CD4-positive, alpha-beta memory T cell (primary cell): ENCODE data around the gene TRMT11. TPM values are rescaled to one million over a fixed set of nuclear protein-coding genes. Genes with fewer than 3 reads are reported as not detected.

Experiments used
- CTCF ChIA-PET: fragments of 350-600 bp; sonication (Branson Sonifier 250); formaldehyde crosslinking; loops from one replicate; lab custom pipeline; 2021; ENCODE audit warnings: inconsistent platforms; ENCODE audit not compliant: partially characterized antibody; lab: Charles Lee
- POLR2A ChIA-PET: fragments of 350-600 bp; sonication (Branson Sonifier 250); formaldehyde crosslinking; loops from one replicate; lab custom pipeline; 2021; ENCODE audit not compliant: partially characterized antibody; lab: Charles Lee
- DNase-seq, 5 donors: peaks; one replicate each; pipeline versions ENCODE4 v3.0.0 to v3.0.0-alpha.2; 2020 to 2022; ENCODE audit warnings: mixed read lengths in 1 of 5
- H3K27ac ChIP-seq: one replicate; pipeline ENCODE4 v1.7.0; 2013; ENCODE audit warnings: low read depth, low read length
- H3K27me3 ChIP-seq: 2 replicates; pipeline ENCODE4 v1.7.0; 2013; ENCODE audit warnings: mild to moderate bottlenecking, low read length, moderate library complexity; ENCODE audit not compliant: insufficient read depth
- H3K36me3 ChIP-seq: 2 replicates; pipeline ENCODE4 v1.7.0; 2013; ENCODE audit warnings: mild to moderate bottlenecking, low read length, moderate library complexity; ENCODE audit not compliant: insufficient read depth
- H3K4me1 ChIP-seq: 2 replicates; pipeline ENCODE4 v1.7.0; 2013; ENCODE audit warnings: mild to moderate bottlenecking, low read length, moderate library complexity; ENCODE audit not compliant: insufficient read depth
- H3K4me3 ChIP-seq, 2 donors: one replicate each; pipeline ENCODE4 v1.7.0; 2013; ENCODE audit warnings: low read length in 2 of 2, mild to moderate bottlenecking in 1 of 2
- H3K9me3 ChIP-seq, 2 donors: one replicate each; pipeline ENCODE4 v1.7.0; 2013; ENCODE audit warnings: low read length in 2 of 2, control low read depth in 1 of 2; ENCODE audit not compliant: control insufficient read depth in 1 of 2
- H3K27ac Mint-ChIP-seq, 7 donors: one replicate each; pipeline ENCODE4 v1.8.0; 2020 to 2021; ENCODE audit warnings: mixed read lengths in 7 of 7, mild to moderate bottlenecking in 6 of 7, inconsistent platforms in 3 of 7, moderate library complexity in 3 of 7
- H3K27me3 Mint-ChIP-seq, 2 donors: one replicate each; pipeline ENCODE4 v1.8.0; 2020 to 2021; ENCODE audit warnings: mixed read lengths in 2 of 2
- H3K36me3 Mint-ChIP-seq, 2 donors: one replicate each; pipeline ENCODE4 v1.8.0; 2020 to 2021; ENCODE audit warnings: mixed read lengths in 2 of 2, inconsistent platforms in 1 of 2, mild to moderate bottlenecking in 1 of 2
- H3K4me1 Mint-ChIP-seq, 4 donors: one replicate each; pipeline ENCODE4 v1.8.0; 2020 to 2021; ENCODE audit warnings: mixed read lengths in 4 of 4, mild to moderate bottlenecking in 1 of 4
- H3K4me3 Mint-ChIP-seq, 8 donors: one replicate each; pipeline ENCODE4 v1.8.0; 2020 to 2021; ENCODE audit warnings: mixed read lengths in 8 of 8, mild to moderate bottlenecking in 7 of 8, moderate library complexity in 6 of 8, inconsistent platforms in 3 of 8
- H3K9me3 Mint-ChIP-seq, 8 donors: one replicate each; pipeline ENCODE4 v1.8.0; 2020 to 2021; ENCODE audit warnings: mixed read lengths in 8 of 8, mild to moderate bottlenecking in 5 of 8, inconsistent platforms in 3 of 8, moderate library complexity in 1 of 8
- intact Hi-C: fragments of 100-400 bp; cut with micrococcal nuclease; formaldehyde crosslinking; loops from one replicate; pipeline ENCODE4 v1.15.1; 2023
- polyA plus RNA-seq, 2 donors: library from polyadenylated mRNA; unstranded; fragments of 300-500 nt; fragmentation: Illumina TruSeq; gene quantifications; one replicate each; pipeline ENCODE4 v1.2.3, GENCODE V29; 2021
- total RNA-seq, 2 experiments: library from RNA; stranded (reverse); gene quantifications; one replicate each; pipeline ENCODE4 v1.2.3, GENCODE V29; 2021

The TRMT11 gene
- total and polyA plus RNA-seq, 4 experiments from 2014 or later = 7.8 to 30.8 (median 20.7) TPM

GRCh38 chr6:125995972-125996580, 9.7 kb downstream of the TRMT11 start:
- intact Hi-C loops = loop anchor here (1.0 kb wide), 4 partner anchors 10 to 1543 kb away; partner anchors contain the start of genes RNF146 and TRMT11

GRCh38 chr6:126002755-126003679, 16.7 kb downstream of the TRMT11 start:
- intact Hi-C loops = no loop called here
- Histone ChIP-seq H3K9me3 (no peaks in the 10 kb centered on the region), H3K36me3 (peaks cover under 1% of the 10 kb centered on the region), H3K4me3 (no peak overlapping the region), H3K27me3 (no peaks in the 10 kb centered on the region), H3K4me1 (peaks cover 10% of the 10 kb centered on the region), H3K27ac (no peak overlapping the region)
- H3K27me3 Mint-ChIP-seq = no peaks in the 10 kb centered on the region
- DNase-seq = no peak
- no peaks in the 10 kb centered on the region for H3K9me3 Mint-ChIP-seq
- peak overlapping the region in 2 of 7 donors; percentile 12 to 46 for H3K27ac Mint-ChIP-seq
- ChIA-PET CTCF (interaction anchor here (1.1 to 3.0 kb wide), 2 partner anchors 8 to 11 kb away, joined by 3 to 12 read pairs; no protein-coding TSS in a partner anchor), POLR2A (no interaction called here)
- peak overlapping the region in 2 of 8 donors; percentile 6 to 24 for H3K4me3 Mint-ChIP-seq
- peaks cover 58 to 65% of the 10 kb centered on the region in 2 donors for H3K36me3 Mint-ChIP-seq
- H3K4me1 Mint-ChIP-seq = peaks cover 8 to 15% (median 10%) of the 10 kb centered on the region in 4 donors

More at GRCh38 chr6:125995972-125996580, 9.7 kb downstream of the TRMT11 start:
- Mint-ChIP-seq H3K36me3 (peaks cover 32% of the 10 kb centered on the region in 2 donors), H3K4me3 (peak overlapping the region; percentile 51 to 90 (median 83)), H3K4me1 (peaks cover 22 to 37% (median 25%) of the 10 kb centered on the region in 4 donors), H3K27ac (peak overlapping the region; percentile 0 to 68 (median 50)), H3K27me3 (no peaks in the 10 kb centered on the region), H3K9me3 (no peaks in the 10 kb centered on the region)
- H3K4me1 ChIP-seq = no peaks in the 10 kb centered on the region
- no peaks in the 10 kb centered on the region for H3K27me3 ChIP-seq
- peak; percentile 56 to 73 (median 68) for DNase-seq
- ChIA-PET POLR2A (interaction anchor here (0.5 to 2.0 kb wide), 5 partner anchors 8 to 206 kb away, joined by 3 to 14 read pairs (median 3); partner anchors contain the start of genes HINT3, NCOA7 and TRMT11), CTCF (interaction anchor here (0.9 to 3.8 kb wide), 17 partner anchors 8 to 1543 kb away, joined by 3 to 36 read pairs (median 4); partner anchors contain the start of genes HINT3, NCOA7 and TRMT11)
- H3K36me3 ChIP-seq = no peaks in the 10 kb centered on the region
- no peak overlapping the region for H3K4me3 ChIP-seq
- no peaks in the 10 kb centered on the region for H3K9me3 ChIP-seq
- no peak overlapping the region for H3K27ac ChIP-seq

- Histone ChIP-seq H3K36me3 (peaks cover 22% of the 10 kb centered on the region), H3K4me1 (peaks cover 3% of the 10 kb centered on the region), H3K27me3 (no peaks in the 10 kb centered on the region), H3K9me3 (no peaks in the 10 kb centered on the region), H3K27ac (no peak overlapping the region), H3K4me3 (no peak overlapping the region)
- H3K27me3 Mint-ChIP-seq = no peaks in the 10 kb centered on the region
- ChIA-PET POLR2A (no interaction called here), CTCF (interaction anchor here (1.5 kb wide), 1 partner anchor 13 kb away, joined by 9 read pairs; no protein-coding TSS in a partner anchor)
- H3K4me1 Mint-ChIP-seq = peaks cover 2 to 10% (median 4%) of the 10 kb centered on the region in 4 donors
- no peak overlapping the region for H3K27ac Mint-ChIP-seq
- no peak for DNase-seq
- H3K9me3 Mint-ChIP-seq = no peaks in the 10 kb centered on the region
- peaks cover 56 to 64% of the 10 kb centered on the region in 2 donors for H3K36me3 Mint-ChIP-seq
- no peak overlapping the region for H3K4me3 Mint-ChIP-seq
- intact Hi-C loops = no loop called here
Observed at GRCh38 chr6:126007800-126008199, 21.5 kb downstream of the TRMT11 start.

- Mint-ChIP-seq H3K9me3 (no peaks in the 10 kb centered on the region), H3K36me3 (peaks cover 57 to 68% of the 10 kb centered on the region in 2 donors), H3K27me3 (no peaks in the 10 kb centered on the region), H3K27ac (no peak overlapping the region), H3K4me3 (no peak overlapping the region), H3K4me1 (peaks cover 0 to 2% (median under 1%) of the 10 kb centered on the region in 4 donors)
- CTCF ChIA-PET = no interaction called here
- no peaks in the 10 kb centered on the region for H3K27me3 ChIP-seq
- H3K36me3 ChIP-seq = peaks cover 28% of the 10 kb centered on the region
- H3K9me3 ChIP-seq = no peaks in the 10 kb centered on the region
- intact Hi-C loops = no loop called here
- no peak for DNase-seq
- H3K4me1 ChIP-seq = no peaks in the 10 kb centered on the region
- H3K27ac ChIP-seq = no peak overlapping the region
- POLR2A ChIA-PET = no interaction called here
- no peak overlapping the region for H3K4me3 ChIP-seq
Observed at GRCh38 chr6:126010040-126010439, 23.7 kb downstream of the TRMT11 start.

- Histone ChIP-seq H3K27me3 (no peaks in the 10 kb centered on the region), H3K4me3 (no peak overlapping the region), H3K4me1 (no peaks in the 10 kb centered on the region), H3K9me3 (no peaks in the 10 kb centered on the region), H3K36me3 (peaks cover 30% of the 10 kb centered on the region), H3K27ac (no peak overlapping the region)
- H3K36me3 Mint-ChIP-seq = peaks cover 67 to 76% of the 10 kb centered on the region in 2 donors
- H3K4me3 Mint-ChIP-seq = no peak overlapping the region
- ChIA-PET POLR2A (no interaction called here), CTCF (no interaction called here)
- H3K27me3 Mint-ChIP-seq = no peaks in the 10 kb centered on the region
- peak overlapping the region in 1 of 7 donors; percentile 28 for H3K27ac Mint-ChIP-seq
- no peaks in the 10 kb centered on the region for H3K4me1 Mint-ChIP-seq
- no peak for DNase-seq
- no peaks in the 10 kb centered on the region for H3K9me3 Mint-ChIP-seq
- intact Hi-C loops = no loop called here
Observed at GRCh38 chr6:126015863-126016262, 29.5 kb downstream of the TRMT11 start.

GRCh38 chr6:126016591-126016990, 30.3 kb downstream of the TRMT11 start:
- peaks cover 24% of the 10 kb centered on the region for H3K36me3 ChIP-seq
- peaks cover 69 to 79% of the 10 kb centered on the region in 2 donors for H3K36me3 Mint-ChIP-seq
- H3K4me3 Mint-ChIP-seq = no peak overlapping the region
- no peaks in the 10 kb centered on the region for H3K9me3 ChIP-seq
- H3K4me1 ChIP-seq = no peaks in the 10 kb centered on the region
- DNase-seq = no peak
- no peak overlapping the region for H3K4me3 ChIP-seq
- ChIA-PET CTCF (no interaction called here), POLR2A (no interaction called here)
- H3K27me3 Mint-ChIP-seq = no peaks in the 10 kb centered on the region
- H3K27me3 ChIP-seq = no peaks in the 10 kb centered on the region
- intact Hi-C loops = no loop called here
- H3K9me3 Mint-ChIP-seq = no peaks in the 10 kb centered on the region
- no peak overlapping the region for H3K27ac ChIP-seq
- no peak overlapping the region for H3K27ac Mint-ChIP-seq
- no peaks in the 10 kb centered on the region for H3K4me1 Mint-ChIP-seq

- peaks cover 68 to 76% of the 10 kb centered on the region in 2 donors for H3K36me3 Mint-ChIP-seq
- peaks cover 15% of the 10 kb centered on the region for H3K36me3 ChIP-seq
Observed at GRCh38 chr6:126017668-126018067, 31.3 kb downstream of the TRMT11 start.

More at GRCh38 chr6:126017668-126018067, 31.3 kb downstream of the TRMT11 start:
- H3K27me3 Mint-ChIP-seq = no peaks in the 10 kb centered on the region
- Histone ChIP-seq H3K27ac (no peak overlapping the region), H3K9me3 (no peaks in the 10 kb centered on the region), H3K27me3 (no peaks in the 10 kb centered on the region), H3K4me3 (no peak overlapping the region), H3K4me1 (no peaks in the 10 kb centered on the region)
- CTCF ChIA-PET = interaction anchor here (0.9 to 1.4 kb wide), 3 partner anchors 20 to 706 kb away, joined by 3 read pairs; no protein-coding TSS in a partner anchor
- POLR2A ChIA-PET = no interaction called here
- intact Hi-C loops = no loop called here
- no peak for DNase-seq
- H3K4me1 Mint-ChIP-seq = no peaks in the 10 kb centered on the region
- H3K27ac Mint-ChIP-seq = no peak overlapping the region
- no peaks in the 10 kb centered on the region for H3K9me3 Mint-ChIP-seq
- no peak overlapping the region for H3K4me3 Mint-ChIP-seq
